ENCODE data around the gene DHRS13.
A peak's percentile ranks its signal among the peaks of the same experiment; 100 is the strongest.

The DHRS13 gene

DNA sequence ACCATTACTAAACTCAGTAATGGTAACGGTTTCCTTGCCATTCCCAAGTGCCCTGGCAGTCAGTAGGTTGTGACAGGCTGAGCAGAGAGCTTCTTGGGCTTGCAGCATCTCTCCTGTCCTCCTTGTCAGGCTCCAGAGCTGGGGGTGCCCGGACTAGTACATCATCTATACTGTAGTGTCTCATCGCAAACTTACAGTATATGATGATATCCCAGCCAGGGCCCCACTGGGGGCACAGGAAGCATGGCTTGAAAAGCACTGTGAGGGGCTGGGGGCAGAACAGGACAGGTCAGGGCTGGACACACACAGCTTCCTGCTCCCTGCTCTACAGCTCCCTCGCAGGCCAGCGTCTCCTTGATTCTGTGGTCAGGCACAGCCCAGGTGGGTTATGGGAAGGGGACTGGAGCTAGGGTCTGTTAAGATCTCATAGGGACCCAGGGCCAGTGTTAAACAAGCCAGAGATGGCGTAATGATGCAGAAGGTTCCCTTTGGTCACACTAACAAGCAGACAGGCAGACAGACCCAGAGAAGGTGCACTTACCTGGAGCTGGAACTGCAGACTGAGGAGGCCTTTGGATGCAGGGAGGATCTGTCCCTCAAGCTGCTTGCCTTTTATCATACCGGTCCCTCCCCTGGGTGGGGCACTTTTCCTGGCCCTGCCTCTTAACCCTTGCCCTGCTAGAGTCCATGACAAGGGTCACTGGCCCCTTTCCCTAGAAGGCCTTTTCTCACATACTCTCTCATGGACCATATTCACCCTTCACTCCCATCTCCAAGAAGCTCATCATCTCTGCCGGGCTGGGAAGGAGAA, 41.3 kb downstream of the DHRS13 start:
- TF ChIP-seq, protein P1, sequence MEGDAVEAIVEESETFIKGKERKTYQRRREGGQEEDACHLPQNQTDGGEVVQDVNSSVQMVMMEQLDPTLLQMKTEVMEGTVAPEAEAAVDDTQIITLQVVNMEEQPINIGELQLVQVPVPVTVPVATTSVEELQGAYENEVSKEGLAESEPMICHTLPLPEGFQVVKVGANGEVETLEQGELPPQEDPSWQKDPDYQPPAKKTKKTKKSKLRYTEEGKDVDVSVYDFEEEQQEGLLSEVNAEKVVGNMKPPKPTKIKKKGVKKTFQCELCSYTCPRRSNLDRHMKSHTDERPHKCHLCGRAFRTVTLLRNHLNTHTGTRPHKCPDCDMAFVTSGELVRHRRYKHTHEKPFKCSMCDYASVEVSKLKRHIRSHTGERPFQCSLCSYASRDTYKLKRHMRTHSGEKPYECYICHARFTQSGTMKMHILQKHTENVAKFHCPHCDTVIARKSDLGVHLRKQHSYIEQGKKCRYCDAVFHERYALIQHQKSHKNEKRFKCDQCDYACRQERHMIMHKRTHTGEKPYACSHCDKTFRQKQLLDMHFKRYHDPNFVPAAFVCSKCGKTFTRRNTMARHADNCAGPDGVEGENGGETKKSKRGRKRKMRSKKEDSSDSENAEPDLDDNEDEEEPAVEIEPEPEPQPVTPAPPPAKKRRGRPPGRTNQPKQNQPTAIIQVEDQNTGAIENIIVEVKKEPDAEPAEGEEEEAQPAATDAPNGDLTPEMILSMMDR (IDR thresholded peaks at IDR 0.05), result no peak
- TF ChIP-seq ZFX (IDR thresholded peaks at IDR 0.05; ENCODE audit: borderline replicate concordance), result no peak
- H3K27ac ChIP-seq, result 0 out of 2 replicates have a peak overlapping the region, but pooled peaks have one; percentile 23

DNA sequence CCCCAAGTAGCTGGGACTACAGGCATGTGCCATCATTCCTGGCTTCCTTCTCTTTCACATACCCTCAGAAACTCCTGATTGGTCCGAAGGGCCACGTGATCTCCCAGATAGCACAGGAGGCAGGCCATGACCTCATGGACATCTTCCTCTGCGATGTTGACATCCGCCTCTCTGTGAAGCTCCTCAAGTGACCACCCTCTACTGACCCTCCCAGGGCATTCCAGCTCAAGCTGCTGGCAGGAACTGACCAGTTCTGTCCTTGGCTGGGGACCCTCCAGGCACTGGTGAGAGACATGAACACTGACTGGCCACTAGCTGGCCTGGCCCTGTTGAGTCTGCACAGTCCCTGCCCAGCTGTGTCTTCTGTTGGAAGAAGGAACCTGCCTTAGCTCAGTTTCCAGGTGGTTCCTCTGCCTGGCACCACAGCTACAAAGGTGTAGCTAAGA, 42.5 kb downstream of the DHRS13 start:
- H3K27ac ChIP-seq, result no peak overlapping the region
- TF ChIP-seq, protein P1 (IDR thresholded peaks at IDR 0.05), result no peak
- TF ChIP-seq ZFX (IDR thresholded peaks at IDR 0.05; ENCODE audit: borderline replicate concordance), result no peak

DNA sequence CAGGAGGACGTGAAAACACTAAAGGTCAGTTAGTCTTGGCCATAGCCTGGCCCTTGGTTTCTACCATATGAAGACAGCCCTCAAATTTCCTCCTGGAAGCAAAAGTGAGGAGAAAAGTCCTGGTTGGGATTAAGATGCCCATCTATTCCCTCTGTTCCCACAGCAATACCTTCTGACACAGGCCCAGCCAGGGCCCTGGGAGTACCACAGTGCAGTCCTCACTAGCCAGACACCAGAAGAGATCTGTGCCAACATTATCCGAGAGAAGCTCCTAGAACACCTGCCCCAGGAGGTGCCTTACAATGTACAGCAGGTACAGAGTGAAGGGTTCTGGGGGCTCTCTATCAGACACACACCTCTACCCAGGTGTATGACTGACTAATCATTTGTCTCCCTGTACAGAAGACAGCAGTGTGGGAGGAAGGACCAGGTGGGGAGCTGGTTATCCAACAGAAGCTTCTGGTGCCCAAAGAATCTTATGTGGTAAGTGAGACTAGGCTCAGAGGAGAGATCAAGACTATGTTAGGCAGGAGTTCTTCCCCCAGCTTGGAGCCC, 44.0 kb downstream of the DHRS13 start:
- H3K27ac ChIP-seq, result no peak overlapping the region
- TF ChIP-seq ZFX (IDR thresholded peaks at IDR 0.05; ENCODE audit: borderline replicate concordance), result no peak
- TF ChIP-seq, protein P1 (IDR thresholded peaks at IDR 0.05), result no peak

DNA sequence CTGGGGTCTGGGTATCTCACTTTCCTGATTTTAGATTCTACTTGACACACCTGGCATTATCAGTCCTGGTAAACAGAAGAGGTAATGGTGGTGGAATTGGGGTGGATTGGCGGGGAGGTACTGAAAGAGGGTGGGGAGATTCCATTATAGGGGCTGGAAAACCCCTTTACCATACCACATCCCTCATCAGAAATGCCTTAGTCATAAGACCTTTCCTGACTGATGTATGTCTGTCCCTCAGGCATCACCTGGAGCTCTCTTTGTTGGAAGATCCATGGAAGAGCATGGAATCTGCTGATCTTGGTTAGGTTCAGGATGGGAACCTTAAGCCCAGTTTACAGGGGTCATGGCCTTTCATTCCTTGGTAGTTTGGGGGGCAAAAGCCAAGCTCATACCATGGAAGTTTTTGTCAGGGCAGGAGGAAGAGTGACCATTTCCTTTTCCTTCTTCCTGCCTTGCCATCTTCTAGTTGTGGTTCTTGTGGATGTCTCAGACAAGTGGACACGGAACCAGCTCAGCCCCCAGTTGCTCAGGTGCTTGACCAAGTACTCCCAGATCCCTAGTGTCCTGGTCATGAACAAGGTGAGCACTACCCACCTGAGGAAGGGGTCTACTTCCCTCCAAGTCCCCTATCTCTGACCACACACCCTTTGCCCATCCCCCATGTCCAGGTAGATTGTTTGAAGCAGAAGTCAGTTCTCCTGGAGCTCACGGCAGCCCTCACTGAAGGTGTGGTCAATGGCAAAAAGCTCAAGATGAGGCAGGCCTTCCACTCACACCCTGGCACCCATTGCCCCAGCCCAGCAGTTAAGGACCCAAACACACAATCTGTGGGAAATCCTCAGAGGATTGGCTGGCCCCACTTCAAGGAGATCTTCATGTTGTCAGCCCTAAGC, 44.7 kb downstream of the DHRS13 start:
- no peak overlapping the region for H3K27ac ChIP-seq
- no peak for TF ChIP-seq ZFX (IDR thresholded peaks at IDR 0.05; ENCODE audit: borderline replicate concordance)

DNA sequence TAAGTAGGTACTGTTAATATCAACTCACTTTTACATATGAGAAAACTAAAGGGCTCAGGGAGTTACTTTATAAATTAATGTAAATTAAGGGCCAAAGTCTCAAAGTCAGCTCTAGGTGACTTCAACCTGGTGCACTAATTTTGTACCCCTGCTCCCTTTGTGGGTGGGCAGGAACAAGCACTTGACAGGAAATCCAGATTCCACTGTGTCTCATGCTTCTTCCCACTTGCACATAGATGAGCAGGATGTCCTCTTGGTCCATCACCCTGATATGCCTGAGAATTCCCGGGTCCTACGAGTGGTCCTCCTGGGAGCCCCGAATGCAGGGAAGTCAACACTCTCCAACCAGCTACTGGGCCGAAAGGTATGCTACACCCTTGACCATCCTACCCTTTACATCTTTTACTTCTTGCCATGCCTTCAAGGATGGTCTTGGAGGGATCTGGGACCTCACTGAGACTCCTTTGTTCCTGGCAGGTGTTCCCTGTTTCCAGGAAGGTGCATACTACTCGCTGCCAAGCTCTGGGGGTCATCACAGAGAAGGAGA, 46.8 kb downstream of the DHRS13 start:
- H3K27ac ChIP-seq, result peak overlapping the region; percentile 84
- TF ChIP-seq, protein P1 (IDR thresholded peaks at IDR 0.05), result no peak
- TF ChIP-seq ZFX (IDR thresholded peaks at IDR 0.05; ENCODE audit: borderline replicate concordance), result no peak

DNA sequence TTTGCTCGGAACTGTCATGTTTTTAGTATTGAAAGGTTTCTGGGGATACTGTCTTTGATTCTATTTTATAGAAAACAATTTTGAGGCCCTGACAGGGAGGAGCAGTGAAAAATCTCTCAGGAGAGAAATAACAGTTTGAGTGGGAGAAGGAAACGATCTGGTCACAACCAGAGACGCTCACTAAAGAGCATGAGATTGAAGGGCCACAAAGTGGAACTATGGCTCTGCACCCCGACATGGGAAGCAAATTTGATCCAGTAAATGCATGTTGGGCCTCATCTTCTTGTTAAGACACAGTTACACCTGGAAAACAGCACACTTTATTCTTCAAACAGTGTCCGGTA, 47.6 kb downstream of the DHRS13 start:
- peak overlapping the region; percentile 84 for H3K27ac ChIP-seq
- no peak for TF ChIP-seq ZFX (IDR thresholded peaks at IDR 0.05; ENCODE audit: borderline replicate concordance)
- TF ChIP-seq, protein P1 (IDR thresholded peaks at IDR 0.05), result no peak

All from 22Rv1 (cell line).